ENCODE results near the gene CXorf38. TPM values are rescaled to one million over a fixed set of nuclear protein-coding genes. Genes with fewer than 3 reads are reported as not detected.

The CXorf38 gene, protein sequence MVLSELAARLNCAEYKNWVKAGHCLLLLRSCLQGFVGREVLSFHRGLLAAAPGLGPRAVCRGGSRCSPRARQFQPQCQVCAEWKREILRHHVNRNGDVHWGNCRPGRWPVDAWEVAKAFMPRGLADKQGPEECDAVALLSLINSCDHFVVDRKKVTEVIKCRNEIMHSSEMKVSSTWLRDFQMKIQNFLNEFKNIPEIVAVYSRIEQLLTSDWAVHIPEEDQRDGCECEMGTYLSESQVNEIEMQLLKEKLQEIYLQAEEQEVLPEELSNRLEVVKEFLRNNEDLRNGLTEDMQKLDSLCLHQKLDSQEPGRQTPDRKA
- 6.2 and 12.4 TPM in 2 replicates for total RNA-seq
- 11.5 and 14.7 TPM in 2 replicates for polyA plus RNA-seq
- polyA plus RNA-seq (2012) = 7.7 and 8.5 TPM in 2 replicates
- polyA minus RNA-seq (ENCODE audit: low replicate concordance) = 2.3 and 3.3 TPM in 2 replicates

- peak within 1 kb of the TSS; percentile 76 for H2AFZ ChIP-seq (ENCODE audit: low read length)
- no peaks in the 10 kb centered on the region for H4K20me1 ChIP-seq (ENCODE audit: control insufficient read depth, extremely low read depth, insufficient read depth, low read length)
- no peaks in the 10 kb centered on the region for H3K27me3 ChIP-seq (ENCODE audit: control insufficient read depth, insufficient read depth, low read length)
- H3K27ac ChIP-seq (ENCODE audit: insufficient read depth, low read length) = peak within 1 kb of the TSS; percentile 86
- H3K79me2 ChIP-seq (ENCODE audit: control insufficient read depth, insufficient read depth, low read length) = peaks cover 31% of the 10 kb centered on the region
- H3K4me3 ChIP-seq (replicated peaks in 1 of 4; ENCODE audit: control extremely low read depth in 1 of 4, insufficient read depth in 1 of 4, low read depth in 3 of 4, low read length in 4 of 4) = peak within 1 kb of the TSS; percentile 69 to 85 (median 72)
- no peak for TF ChIP-seq CTCF (conservative IDR thresholded peaks at IDR 0.05 in 1 of 2, IDR thresholded peaks at IDR 0.05 in 1 of 2; ENCODE audit: low read depth in 1 of 2, low read length in 2 of 2)
- no peak for TF ChIP-seq EZH2 (IDR thresholded peaks at IDR 0.05; ENCODE audit: low read length, missing control alignments)
- no peaks in the 10 kb centered on the region for H3K9me3 ChIP-seq (ENCODE audit: control insufficient read depth, insufficient read depth, low read depth, low read length)
- peak; percentile 81 to 87 for DNase-seq (ENCODE audit: low read depth in 2 of 2)
- H3K4me2 ChIP-seq (ENCODE audit: extremely low read depth, insufficient read depth, low read length) = peak within 1 kb of the TSS; percentile 85
- H3K36me3 ChIP-seq (ENCODE audit: control insufficient read depth, insufficient read depth, low read length) = no peaks in the 10 kb centered on the region
- no peaks in the 10 kb centered on the region for H3K4me1 ChIP-seq (ENCODE audit: control insufficient read depth, extremely low read depth, insufficient read depth, low read length)
- peak within 1 kb of the TSS; percentile 82 for H3K9ac ChIP-seq (ENCODE audit: insufficient read depth, low read length)
These were observed at the start of gene CXorf38 for GRCh38 chrX:40647307-40648197. Gene CXorf38 (minus strand): TSS chrX:40647561. CDS start chrX:40647520, 41 bp downstream.

- Histone ChIP-seq H3K4me3 (replicated peaks in 1 of 4; ENCODE audit: control extremely low read depth in 1 of 4, insufficient read depth in 1 of 4, low read depth in 3 of 4, low read length in 4 of 4) (no peak overlapping the region), H4K20me1 (ENCODE audit: control insufficient read depth, extremely low read depth, insufficient read depth, low read length) (no peaks in the 10 kb centered on the region), H3K9ac (ENCODE audit: insufficient read depth, low read length) (no peak overlapping the region), H3K9me3 (ENCODE audit: control insufficient read depth, insufficient read depth, low read depth, low read length) (no peaks in the 10 kb centered on the region), H3K4me1 (ENCODE audit: control insufficient read depth, extremely low read depth, insufficient read depth, low read length) (no peaks in the 10 kb centered on the region), H3K27me3 (ENCODE audit: control insufficient read depth, insufficient read depth, low read length) (no peaks in the 10 kb centered on the region), H3K79me2 (ENCODE audit: control insufficient read depth, insufficient read depth, low read length) (no peaks in the 10 kb centered on the region), H2AFZ (ENCODE audit: low read length) (no peak overlapping the region), H3K4me2 (ENCODE audit: extremely low read depth, insufficient read depth, low read length) (no peak overlapping the region), H3K27ac (ENCODE audit: insufficient read depth, low read length) (no peak overlapping the region), H3K36me3 (ENCODE audit: control insufficient read depth, insufficient read depth, low read length) (no peaks in the 10 kb centered on the region)
- DNase-seq (ENCODE audit: low read depth in 2 of 2) = peak in 1 of 2 donors; percentile 43
- no peak for TF ChIP-seq EZH2 (IDR thresholded peaks at IDR 0.05; ENCODE audit: low read length, missing control alignments)
These were observed 47.4 kb upstream of the CXorf38 start for GRCh38 chrX:40694802-40695201.

GRCh38 chrX:40688929-40689328 is 41.6 kb upstream of the CXorf38 start:
- no peak overlapping the region for H3K4me3 ChIP-seq (replicated peaks in 1 of 4; ENCODE audit: control extremely low read depth in 1 of 4, insufficient read depth in 1 of 4, low read depth in 3 of 4, low read length in 4 of 4)
- no peak for TF ChIP-seq CTCF (conservative IDR thresholded peaks at IDR 0.05 in 1 of 2, IDR thresholded peaks at IDR 0.05 in 1 of 2; ENCODE audit: low read depth in 1 of 2, low read length in 2 of 2)
- TF ChIP-seq EZH2 (IDR thresholded peaks at IDR 0.05; ENCODE audit: low read length, missing control alignments) = no peak
- H2AFZ ChIP-seq (ENCODE audit: low read length) = no peak overlapping the region
- DNase-seq (ENCODE audit: low read depth in 2 of 2) = no peak
- H3K27ac ChIP-seq (ENCODE audit: insufficient read depth, low read length) = no peak overlapping the region
- no peaks in the 10 kb centered on the region for H3K4me1 ChIP-seq (ENCODE audit: control insufficient read depth, extremely low read depth, insufficient read depth, low read length)
- H3K9ac ChIP-seq (ENCODE audit: insufficient read depth, low read length) = no peak overlapping the region
- H3K4me2 ChIP-seq (ENCODE audit: extremely low read depth, insufficient read depth, low read length) = no peak overlapping the region
- H3K36me3 ChIP-seq (ENCODE audit: control insufficient read depth, insufficient read depth, low read length) = no peaks in the 10 kb centered on the region
- no peaks in the 10 kb centered on the region for H4K20me1 ChIP-seq (ENCODE audit: control insufficient read depth, extremely low read depth, insufficient read depth, low read length)
- no peaks in the 10 kb centered on the region for H3K9me3 ChIP-seq (ENCODE audit: control insufficient read depth, insufficient read depth, low read depth, low read length)
- no peaks in the 10 kb centered on the region for H3K27me3 ChIP-seq (ENCODE audit: control insufficient read depth, insufficient read depth, low read length)
- H3K79me2 ChIP-seq (ENCODE audit: control insufficient read depth, insufficient read depth, low read length) = no peaks in the 10 kb centered on the region

Data from fibroblast of lung (primary cell).